H1 (cell line): ENCODE measurements around the gene RND3. TPM values are rescaled to one million over a fixed set of nuclear protein-coding genes. Genes with fewer than 3 reads are reported as not detected.

Experiments used
- GABPA ChIP-seq: IDR thresholded peaks from 2 replicates; pipeline ENCODE4 v1.6.1; 2011; ENCODE audit warnings: mild to moderate bottlenecking, low read length, moderate library complexity, borderline replicate concordance; ENCODE audit not compliant: insufficient read depth
- polyA plus RNA-seq, 7 experiments: library from polyadenylated mRNA; depleted of rRNA in 3 of 7; stranded (reverse) in 5 of 7; unstranded in 2 of 7; fragments of >200 nt in 5 of 7; fragments of 200-250 nt in 2 of 7; gene quantifications; 1 replicate in 5 of 7; 2 replicates in 1 of 7; 4 replicates in 1 of 7; pipeline versions ENCODE4 v1.2.1 to v1.2.3, GENCODE V29; 2011 to 2013; ENCODE audit warnings: missing spikeins in 2 of 7, mixed read lengths in 2 of 7
- total RNA-seq: library from RNA; stranded (reverse); fragmentation: NEBNext Ultra II Directional; extraction: Animal tissue kit (Norgen Biotek cat#: 25700); gene quantifications from 2 replicates; pipeline ENCODE4 v1.2.1, GENCODE V29; 2021

Gene RND3
- total and polyA plus RNA-seq, 2 of the 8 experiments (the other 6 are each of a cell fraction or from before 2014, with no cell fraction given) = 12.2 to 25.6 TPM

- no peak for TF ChIP-seq GABPA
Observed at GRCh38 chr2:150531591-150531990, 44.1 kb upstream of the RND3 start (continued).
